GM13977 (cell line): ENCODE measurements around the gene PIK3C3.

Experiments used
- DNase-seq: peaks from one replicate; pipeline ENCODE4 v3.0.0; 2012; ENCODE audit warnings: low spot score
- in situ Hi-C: fragments of 300-500 bp; cut with MboI; formaldehyde crosslinking; loops from one replicate; pipeline ENCODE4 v1.12.0; 2022; ENCODE audit warnings: low sequenced_read_pairs, low pct_unique_long_range_greater_than_20kb, mixed read lengths, inconsistent platforms; ENCODE audit not compliant: unreplicated experiment
- TF ChIP-seq, protein P1 (sequence below): IDR thresholded peaks from 2 replicates; pipeline ENCODE4 v1.5.1; 2012; ENCODE audit warnings: mild to moderate bottlenecking, control low read depth; ENCODE audit not compliant: insufficient read depth; ENCODE audit errors: extremely low read depth, missing control alignments

Gene PIK3C3

DNA sequence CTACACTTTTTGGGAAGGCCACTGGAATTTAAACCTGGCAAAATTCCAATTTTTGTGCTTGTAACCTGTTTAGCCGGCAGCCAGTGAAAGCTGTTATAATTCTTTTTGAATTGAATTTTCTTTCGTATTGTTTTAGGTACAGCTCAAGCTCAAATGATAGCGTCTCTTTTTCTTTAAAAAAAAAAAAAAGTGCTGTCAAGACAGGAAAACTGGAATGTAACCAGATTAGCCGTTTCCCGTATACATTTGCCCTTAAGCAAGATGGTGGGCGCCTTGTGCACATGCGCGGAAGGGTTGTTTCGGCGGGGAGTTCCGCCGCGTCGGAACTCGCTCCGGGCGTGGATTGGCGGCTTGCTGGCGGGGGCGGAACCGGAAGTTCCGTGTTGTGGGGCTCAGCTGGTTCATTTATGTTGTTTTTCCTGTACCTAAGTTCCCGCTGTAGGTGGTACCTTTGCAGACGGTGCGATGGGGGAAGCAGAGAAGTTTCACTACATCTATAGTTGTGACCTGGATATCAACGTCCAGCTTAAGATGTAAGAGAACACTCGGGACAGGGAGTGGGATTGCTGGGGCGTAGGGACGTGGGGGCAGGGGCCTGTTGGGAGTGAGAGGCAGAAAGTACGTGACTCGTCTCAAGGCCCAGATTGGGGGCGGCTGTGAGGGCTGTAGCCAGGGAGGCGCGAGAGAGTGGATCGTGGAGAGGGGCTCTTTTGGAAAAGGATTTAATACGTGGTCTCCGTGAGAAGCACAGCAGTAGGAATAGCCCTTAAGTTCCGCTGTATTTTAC lies at the start of gene PIK3C3:
TSS of gene PIK3C3 (plus strand) at position 408 of the 787 bp plus-strand sequence. CDS start at position 466, 58 bp downstream.
- in situ Hi-C loops = no loop called here
- peak; percentile 87 for DNase-seq
- TF ChIP-seq, protein P1, sequence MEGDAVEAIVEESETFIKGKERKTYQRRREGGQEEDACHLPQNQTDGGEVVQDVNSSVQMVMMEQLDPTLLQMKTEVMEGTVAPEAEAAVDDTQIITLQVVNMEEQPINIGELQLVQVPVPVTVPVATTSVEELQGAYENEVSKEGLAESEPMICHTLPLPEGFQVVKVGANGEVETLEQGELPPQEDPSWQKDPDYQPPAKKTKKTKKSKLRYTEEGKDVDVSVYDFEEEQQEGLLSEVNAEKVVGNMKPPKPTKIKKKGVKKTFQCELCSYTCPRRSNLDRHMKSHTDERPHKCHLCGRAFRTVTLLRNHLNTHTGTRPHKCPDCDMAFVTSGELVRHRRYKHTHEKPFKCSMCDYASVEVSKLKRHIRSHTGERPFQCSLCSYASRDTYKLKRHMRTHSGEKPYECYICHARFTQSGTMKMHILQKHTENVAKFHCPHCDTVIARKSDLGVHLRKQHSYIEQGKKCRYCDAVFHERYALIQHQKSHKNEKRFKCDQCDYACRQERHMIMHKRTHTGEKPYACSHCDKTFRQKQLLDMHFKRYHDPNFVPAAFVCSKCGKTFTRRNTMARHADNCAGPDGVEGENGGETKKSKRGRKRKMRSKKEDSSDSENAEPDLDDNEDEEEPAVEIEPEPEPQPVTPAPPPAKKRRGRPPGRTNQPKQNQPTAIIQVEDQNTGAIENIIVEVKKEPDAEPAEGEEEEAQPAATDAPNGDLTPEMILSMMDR = no peak

DNA sequence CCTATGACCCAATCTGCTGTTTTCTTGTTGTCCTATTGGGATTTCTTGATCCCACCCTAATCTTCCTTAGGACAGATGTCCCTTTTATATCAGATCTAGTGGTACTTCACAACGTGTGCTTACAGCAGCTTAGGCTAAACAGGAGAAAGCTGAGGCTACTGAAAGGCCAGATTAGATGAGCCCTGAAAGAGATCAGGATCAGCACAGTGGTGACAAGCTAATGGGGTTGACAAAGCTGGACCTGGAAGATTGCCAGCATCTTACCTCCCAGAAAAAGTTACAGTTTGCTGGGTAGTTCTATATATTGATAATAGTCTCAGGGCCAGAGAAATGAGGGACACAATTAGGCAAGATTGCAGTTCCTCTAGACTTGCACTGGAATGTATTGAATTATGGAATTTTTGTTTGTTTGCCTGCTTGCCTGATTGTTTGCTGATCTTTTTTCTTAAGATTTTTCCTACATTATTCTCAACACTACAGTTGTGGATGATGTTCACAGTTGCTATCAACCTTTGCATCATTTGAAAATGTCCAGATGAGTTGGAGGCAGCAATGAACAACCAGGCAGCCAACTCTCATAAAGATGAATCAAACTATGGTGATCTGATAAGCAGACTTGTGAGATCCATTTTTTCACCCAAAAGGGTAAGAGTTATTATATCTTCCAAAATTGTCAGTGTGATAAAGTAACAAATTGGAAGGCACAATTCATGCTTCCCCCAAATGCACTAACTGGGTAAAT lies 49.1 kb upstream of the PIK3C3 start:
- TF ChIP-seq, protein P1 = no peak
- no peak for DNase-seq
- in situ Hi-C loops = no loop called here

DNA sequence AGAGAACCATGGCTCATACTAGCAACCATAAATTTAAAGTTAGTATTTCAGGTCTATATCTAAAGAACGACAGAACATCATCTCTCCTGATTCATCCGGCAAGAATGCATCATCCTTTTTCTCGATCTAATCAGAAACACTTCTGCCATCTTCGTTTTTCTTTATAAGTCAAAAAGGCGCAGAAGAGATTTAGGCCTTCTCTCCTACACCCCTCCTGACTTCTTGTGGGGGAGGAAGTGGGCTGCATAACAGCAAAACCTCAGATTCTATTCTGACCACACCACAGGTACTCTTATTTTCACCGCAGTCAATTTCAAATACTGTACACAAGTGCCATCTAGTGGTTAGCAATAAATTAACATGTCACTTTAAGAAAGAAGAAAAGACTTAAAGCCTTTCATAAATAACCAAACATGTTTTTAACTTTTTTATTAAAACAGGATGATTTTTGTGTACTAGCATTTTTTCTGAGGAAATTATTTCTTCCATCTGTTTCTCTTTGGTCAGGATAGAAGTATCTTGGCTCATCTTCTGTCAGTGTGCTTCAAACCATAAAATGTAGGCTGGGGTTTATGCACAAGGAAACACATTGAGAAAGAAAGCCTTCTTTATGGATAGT lies 48.4 kb upstream of the PIK3C3 start:
- in situ Hi-C loops = no loop called here
- TF ChIP-seq, protein P1 = peak; percentile 61
- peak; percentile 60 for DNase-seq

DNA sequence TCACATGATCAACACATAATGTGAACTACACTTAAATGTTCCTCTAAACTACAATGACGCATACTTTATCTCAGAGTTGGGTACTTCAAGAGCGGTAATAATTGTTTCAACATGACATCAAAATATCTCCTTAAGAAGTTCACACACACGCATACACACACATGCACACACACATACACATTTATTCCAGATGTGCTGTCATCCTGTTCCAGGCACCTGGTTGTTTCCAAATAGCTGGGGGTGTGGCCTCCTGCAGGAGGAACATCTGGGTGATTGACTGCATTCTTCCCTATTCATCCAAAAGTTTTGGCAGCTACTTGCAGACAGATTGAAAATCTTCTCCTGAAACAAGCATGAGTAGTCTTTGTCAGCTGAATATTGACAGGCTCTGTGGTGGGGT lies 37.9 kb upstream of the PIK3C3 start:
- no peak for DNase-seq
- TF ChIP-seq, protein P1 = no peak
- in situ Hi-C loops = no loop called here

DNA sequence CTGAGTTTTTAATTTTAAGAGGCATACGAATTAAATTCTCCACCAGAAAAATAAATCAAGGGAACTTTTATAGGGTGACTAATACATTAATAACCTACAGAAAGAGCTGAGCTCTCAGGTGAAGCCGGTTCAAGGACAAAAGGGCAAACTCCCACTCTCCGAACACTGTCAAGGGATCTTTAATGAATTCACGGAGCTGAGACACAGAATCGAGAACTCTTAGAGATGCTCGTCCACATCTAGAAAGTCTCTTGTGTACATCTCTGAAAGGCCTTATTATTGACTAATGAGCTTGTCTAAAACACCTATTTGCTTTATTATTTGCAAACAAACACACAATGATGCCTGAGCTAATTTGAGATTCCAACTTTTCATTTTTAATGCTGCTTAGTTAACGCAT lies 33.3 kb upstream of the PIK3C3 start:
- no peak for DNase-seq
- TF ChIP-seq, protein P1 = no peak
- in situ Hi-C loops = no loop called here

DNA sequence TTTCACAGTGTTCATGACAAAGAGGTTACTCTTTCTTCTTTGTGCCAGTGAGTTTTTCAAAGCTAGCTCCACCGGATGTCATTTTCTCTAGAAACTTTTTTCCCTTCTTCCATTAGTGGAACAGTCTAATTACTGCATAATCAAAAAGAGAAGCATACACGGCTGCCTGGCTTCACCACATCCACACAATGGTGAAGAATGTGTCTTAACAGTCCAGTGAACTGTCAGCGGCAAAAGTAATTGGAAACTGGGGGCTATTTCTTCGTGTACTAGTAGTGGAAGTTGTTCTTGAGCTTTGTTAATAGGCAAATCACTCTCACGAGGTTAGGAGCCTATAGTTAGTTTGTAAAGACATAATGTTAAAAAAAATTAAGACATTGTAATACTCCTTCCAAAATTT lies 32.9 kb upstream of the PIK3C3 start:
- TF ChIP-seq, protein P1 = no peak
- in situ Hi-C loops = no loop called here
- no peak for DNase-seq
